OCI-LY3 (cell line): Measurements from ENCODE around the gene GOLGA8N.

ENCODE experiments used
- CTCF ChIP-seq: fragments of 200-600, 300-600 bp; sonication (generic); IDR thresholded peaks from 2 replicates; pipeline ENCODE4 v1.5.1; 2014; ENCODE audit warnings: antibody characterized with exemption, low read length, low read depth
- EZH2phosphoT487 ChIP-seq: fragments of 200-600 bp; shearing (Covaris generic); IDR thresholded peaks from 2 replicates; pipeline ENCODE4 v1.6.1; 2018; ENCODE audit warnings: antibody characterized with exemption, mixed run types, low read depth

GRCh38 chr15:32636908-32637567 lies 43.8 kb downstream of the GOLGA8N start:
- TF ChIP-seq CTCF (no peak), EZH2phosphoT487 (no peak)
